SK-N-SH (cell line): ENCODE results near the gene TM9SF4. TPM values are rescaled to one million over a fixed set of nuclear protein-coding genes. Genes with fewer than 3 reads are reported as not detected.

Experiments used
- CTCF ChIA-PET: fragments of 300-600, 350-600 bp; formaldehyde crosslinking; extraction: SDS; loops from one replicate; lab custom pipeline; 2021; lab: Yijun Ruan, JAX
- POLR2A ChIA-PET: fragments of 350-600 bp; sonication (Branson Sonifier 250); formaldehyde crosslinking; extraction: SDS; loops from one replicate; lab custom pipeline; 2020; ENCODE audit warnings: antibody characterized with exemption, inconsistent platforms; lab: Yijun Ruan, JAX
- DNase-seq: peaks from one replicate; pipeline ENCODE4 v3.0.0; 2012
- H2AFZ ChIP-seq: fragments of 200-600 bp; sonication (generic); 2 replicates; pipeline ENCODE4 v1.8.1; 2016; ENCODE audit warnings: antibody characterized with exemption, mild to moderate bottlenecking, low read depth
- H3F3A ChIP-seq: fragments of 200-600 bp; sonication (generic); replicated peaks from 2 replicates; pipeline ENCODE3; 2016; ENCODE audit warnings: antibody characterized with exemption, mild to moderate bottlenecking; ENCODE audit not compliant: insufficient read depth
- H3K27ac ChIP-seq, 2 experiments: fragments of 200-500 bp in 1 of 2; fragments of 200-600 bp in 1 of 2; sonication (Bioruptor generic) in 1 of 2; sonication (generic), shearing (Covaris generic) in 1 of 2; 2 replicates each; pipeline versions ENCODE4 v1.5.1 to v1.6.1; 2014 to 2016; ENCODE audit warnings: low read depth in 2 of 2, inconsistent platforms in 1 of 2, low read length in 1 of 2, mild to moderate bottlenecking in 1 of 2, mixed read lengths in 1 of 2
- H3K27me3 ChIP-seq: fragments of 200-600 bp; sonication (generic), shearing (Covaris generic); 2 replicates; pipeline ENCODE4 v1.6.1; 2016; ENCODE audit warnings: mixed run types; ENCODE audit not compliant: insufficient read depth
- H3K36me3 ChIP-seq, 2 experiments: fragments of 200-500 bp in 1 of 2; fragments of 200-600 bp in 1 of 2; sonication (Bioruptor generic) in 1 of 2; sonication (generic) in 1 of 2; replicated peaks in 1 of 2; 2 replicates each; pipeline versions ENCODE3 to v1.5.1; 2014 to 2016; ENCODE audit warnings: low read length in 1 of 2, mild to moderate bottlenecking in 1 of 2; ENCODE audit not compliant: insufficient read depth in 2 of 2, control insufficient read depth in 1 of 2
- H3K4me1 ChIP-seq, 2 experiments: fragments of 200-500 bp in 1 of 2; fragments of 200-600 bp in 1 of 2; sonication (Bioruptor generic) in 1 of 2; sonication (generic), shearing (Covaris generic) in 1 of 2; 2 replicates each; pipeline versions ENCODE4 v1.5.1 to v1.6.1; 2014 to 2016; ENCODE audit warnings: low read depth in 1 of 2, low read length in 1 of 2, mixed run types in 1 of 2; ENCODE audit not compliant: insufficient read depth in 2 of 2, control insufficient read depth in 1 of 2
- H3K4me2 ChIP-seq: fragments of 200-600 bp; sonication (generic), shearing (Covaris generic); 2 replicates; pipeline ENCODE4 v1.6.1; 2017; ENCODE audit warnings: mixed run types
- H3K4me3 ChIP-seq, 2 experiments: fragments of 200-500 bp in 1 of 2; fragments of 200-600 bp in 1 of 2; sonication (Bioruptor generic) in 1 of 2; sonication (generic), shearing (Covaris generic) in 1 of 2; 2 replicates each; pipeline versions ENCODE4 v1.5.1 to v1.8.1; 2014 to 2016; ENCODE audit warnings: low read depth in 2 of 2, inconsistent platforms in 1 of 2, low read length in 1 of 2, mild to moderate bottlenecking in 1 of 2, mixed read lengths in 1 of 2, moderate library complexity in 1 of 2
- H3K79me2 ChIP-seq: fragments of 200-600 bp; sonication (generic); 2 replicates; pipeline ENCODE4 v1.8.1; 2017; ENCODE audit warnings: mild to moderate bottlenecking; ENCODE audit not compliant: insufficient read depth
- H3K9ac ChIP-seq: fragments of 200-600 bp; sonication (generic); 2 replicates; pipeline ENCODE4 v1.6.1; 2017; ENCODE audit warnings: mixed run types
- H3K9me2 ChIP-seq: fragments of 200-600 bp; sonication (generic); 2 replicates; pipeline ENCODE4 v1.6.1; 2017; ENCODE audit warnings: mixed run types
- H3K9me3 ChIP-seq: fragments of 200-600 bp; sonication (generic); 2 replicates; pipeline ENCODE4 v1.6.1; 2017; ENCODE audit warnings: mixed run types, mild to moderate bottlenecking, moderate library complexity
- H4K20me1 ChIP-seq: fragments of 200-600 bp; sonication (generic); 2 replicates; pipeline ENCODE4 v1.6.1; 2017; ENCODE audit warnings: mild to moderate bottlenecking, mixed run types; ENCODE audit not compliant: insufficient read depth
- ELF1 ChIP-seq: IDR thresholded peaks from 2 replicates; pipeline ENCODE4 v1.4.0; 2012
- FOXJ3 ChIP-seq: sonication (generic); formaldehyde crosslinking; IDR thresholded peaks from 2 replicates; pipeline ENCODE4 v1.5.1; 2020; ENCODE audit warnings: mild to moderate bottlenecking, missing genetic modification reagents
- FOXM1 ChIP-seq: IDR thresholded peaks from 2 replicates; pipeline ENCODE4 v1.4.0; 2012; ENCODE audit warnings: low read depth, mild to moderate bottlenecking
- MAX ChIP-seq: IDR thresholded peaks from 2 replicates; pipeline ENCODE4 v1.4.0; 2012; ENCODE audit warnings: low read depth
- PBX3 ChIP-seq: IDR thresholded peaks from 2 replicates; pipeline ENCODE4; 2012
- TAF1 ChIP-seq: IDR thresholded peaks from 2 replicates; pipeline ENCODE4 v1.6.1; 2012; ENCODE audit warnings: low read depth, mild to moderate bottlenecking, low read length, moderate library complexity, borderline replicate concordance
- TCF12 ChIP-seq: IDR thresholded peaks from 2 replicates; pipeline ENCODE4 v1.4.0; 2012
- WGBS: methylation state at CpG from one replicate; pipeline ENCODE4 v1.1.6; 2017; ENCODE audit warnings: low lambda C conversion rate; 5-methylcytosine and 5-hydroxymethylcytosine counted together
- polyA plus RNA-seq, 3 experiments: library from polyadenylated mRNA; depleted of rRNA; stranded (reverse); fragments of >200 nt; gene quantifications; 2 replicates each; pipeline ENCODE4 v1.2.3, GENCODE V29; 2012
- TF ChIP-seq, protein P1 (sequence below): IDR thresholded peaks from 2 replicates; pipeline ENCODE4 v1.6.1; 2012; ENCODE audit warnings: mild to moderate bottlenecking, low read depth, low read length, moderate library complexity
- TF ChIP-seq, protein P2 (sequence below): IDR thresholded peaks from 2 replicates; pipeline ENCODE4 v1.4.0; 2012; ENCODE audit warnings: low read depth, borderline replicate concordance

The TM9SF4 gene
- polyA plus RNA-seq, 1 of the 3 experiments (the other 2 are of a cell fraction) = 61.0 TPM

- TF ChIP-seq, protein P1, sequence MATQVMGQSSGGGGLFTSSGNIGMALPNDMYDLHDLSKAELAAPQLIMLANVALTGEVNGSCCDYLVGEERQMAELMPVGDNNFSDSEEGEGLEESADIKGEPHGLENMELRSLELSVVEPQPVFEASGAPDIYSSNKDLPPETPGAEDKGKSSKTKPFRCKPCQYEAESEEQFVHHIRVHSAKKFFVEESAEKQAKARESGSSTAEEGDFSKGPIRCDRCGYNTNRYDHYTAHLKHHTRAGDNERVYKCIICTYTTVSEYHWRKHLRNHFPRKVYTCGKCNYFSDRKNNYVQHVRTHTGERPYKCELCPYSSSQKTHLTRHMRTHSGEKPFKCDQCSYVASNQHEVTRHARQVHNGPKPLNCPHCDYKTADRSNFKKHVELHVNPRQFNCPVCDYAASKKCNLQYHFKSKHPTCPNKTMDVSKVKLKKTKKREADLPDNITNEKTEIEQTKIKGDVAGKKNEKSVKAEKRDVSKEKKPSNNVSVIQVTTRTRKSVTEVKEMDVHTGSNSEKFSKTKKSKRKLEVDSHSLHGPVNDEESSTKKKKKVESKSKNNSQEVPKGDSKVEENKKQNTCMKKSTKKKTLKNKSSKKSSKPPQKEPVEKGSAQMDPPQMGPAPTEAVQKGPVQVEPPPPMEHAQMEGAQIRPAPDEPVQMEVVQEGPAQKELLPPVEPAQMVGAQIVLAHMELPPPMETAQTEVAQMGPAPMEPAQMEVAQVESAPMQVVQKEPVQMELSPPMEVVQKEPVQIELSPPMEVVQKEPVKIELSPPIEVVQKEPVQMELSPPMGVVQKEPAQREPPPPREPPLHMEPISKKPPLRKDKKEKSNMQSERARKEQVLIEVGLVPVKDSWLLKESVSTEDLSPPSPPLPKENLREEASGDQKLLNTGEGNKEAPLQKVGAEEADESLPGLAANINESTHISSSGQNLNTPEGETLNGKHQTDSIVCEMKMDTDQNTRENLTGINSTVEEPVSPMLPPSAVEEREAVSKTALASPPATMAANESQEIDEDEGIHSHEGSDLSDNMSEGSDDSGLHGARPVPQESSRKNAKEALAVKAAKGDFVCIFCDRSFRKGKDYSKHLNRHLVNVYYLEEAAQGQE = no peak
- TF ChIP-seq FOXJ3 = no peak
- no peak for TF ChIP-seq FOXM1
Observed at GRCh38 chr20:32077190-32077589, 32.3 kb upstream of the TM9SF4 start (continued).

DNA sequence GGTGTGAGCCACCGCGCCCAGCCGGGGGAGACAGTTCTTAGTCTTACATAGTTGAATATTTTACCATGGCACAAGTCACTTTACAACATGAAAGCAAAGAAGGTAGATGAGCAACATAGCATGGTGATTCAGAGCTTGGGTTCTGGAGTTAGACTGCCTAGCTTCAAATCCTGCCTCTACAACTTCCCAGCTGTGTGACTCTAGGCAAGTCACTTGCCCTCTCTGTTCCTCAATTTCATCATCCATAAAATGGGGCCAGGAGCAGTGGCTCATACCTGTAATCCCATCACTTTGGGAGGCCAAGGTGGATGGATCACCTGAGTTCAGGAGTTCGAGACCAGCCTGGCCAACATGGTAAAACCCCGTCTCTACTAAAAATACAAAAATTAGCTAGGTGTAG lies 31.2 kb upstream of the TM9SF4 start:
- H3K36me3 ChIP-seq = no peaks in the 10 kb centered on the region
- POLR2A ChIA-PET = no interaction called here
- no peaks in the 10 kb centered on the region for H3K9me2 ChIP-seq
- no peaks in the 10 kb centered on the region for H3K9me3 ChIP-seq
- no peaks in the 10 kb centered on the region for H3K79me2 ChIP-seq
- H3F3A ChIP-seq = no peaks in the 10 kb centered on the region
- H3K27me3 ChIP-seq = peaks cover 5% of the 10 kb centered on the region
- no peak overlapping the region for H3K27ac ChIP-seq
- H3K9ac ChIP-seq = no peak overlapping the region
- CTCF ChIA-PET = interaction anchor here (0.6 to 1.2 kb wide), 2 partner anchors 10 to 19 kb away, joined by 3 to 4 read pairs; no protein-coding TSS in a partner anchor
- H3K4me3 ChIP-seq = no peak overlapping the region
- no peak for DNase-seq
- TF ChIP-seq, protein P1 = no peak
- no peak for TF ChIP-seq MAX
- TF ChIP-seq TAF1 = no peak
- no peak for TF ChIP-seq ELF1
- TF ChIP-seq PBX3 = no peak
- TF ChIP-seq, protein P2, sequence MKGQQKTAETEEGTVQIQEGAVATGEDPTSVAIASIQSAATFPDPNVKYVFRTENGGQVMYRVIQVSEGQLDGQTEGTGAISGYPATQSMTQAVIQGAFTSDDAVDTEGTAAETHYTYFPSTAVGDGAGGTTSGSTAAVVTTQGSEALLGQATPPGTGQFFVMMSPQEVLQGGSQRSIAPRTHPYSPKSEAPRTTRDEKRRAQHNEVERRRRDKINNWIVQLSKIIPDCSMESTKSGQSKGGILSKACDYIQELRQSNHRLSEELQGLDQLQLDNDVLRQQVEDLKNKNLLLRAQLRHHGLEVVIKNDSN = no peak
- TF ChIP-seq TCF12 = no peak
- no peaks in the 10 kb centered on the region; a peak in 1 of 4 replicates for H3K4me1 ChIP-seq
- H2AFZ ChIP-seq = no peak overlapping the region
- H3K4me2 ChIP-seq = no peak overlapping the region
- WGBS = 88% methylated on average over 5 of the region's 5 CpGs
- no peaks in the 10 kb centered on the region for H4K20me1 ChIP-seq
